Endothelial cell of umbilical vein (primary cell): ENCODE data around the gene NOL12. TPM values are rescaled to one million over a fixed set of nuclear protein-coding genes. Genes with fewer than 3 reads are reported as not detected.

Source experiments
- BruUV-seq: library from RNA; stranded (reverse); fragments of 400-500 nt; replicated peaks from 2 replicates; lab custom pipeline; 2021; lab: Mats Ljungman, UMichigan
- CTCF ChIA-PET: fragments of 300-600, 350-600 bp; sonication (Branson Sonifier 250); formaldehyde crosslinking; loops from one replicate; lab custom pipeline; 2021; ENCODE audit warnings: antibody characterized with exemption, inconsistent platforms; lab: Charles Lee
- POLR2A ChIA-PET: fragments of 300-600, 350-600 bp; sonication (Branson Sonifier 250); formaldehyde crosslinking; loops from one replicate; lab custom pipeline; 2021; ENCODE audit warnings: antibody characterized with exemption, inconsistent platforms; lab: Charles Lee
- DNase-seq: peaks from one replicate; pipeline ENCODE4 v3.0.0-alpha.2; 2011; ENCODE audit warnings: low read depth, low spot score
- FAIRE-seq: peaks from 2 replicates; lab custom pipeline; 2011; peaks lifted over from hg19 to GRCh38; lab: Jason Lieb, UNC
- H2AFZ ChIP-seq: 2 replicates; pipeline ENCODE4 v1.6.0; 2012; ENCODE audit warnings: low read depth, low read length, control low read depth, inconsistent platforms
- H3K27ac ChIP-seq: 2 replicates; pipeline ENCODE4 v1.5.1; 2011; ENCODE audit warnings: low read depth, mild to moderate bottlenecking, control low read depth, low read length, moderate library complexity; ENCODE audit not compliant: insufficient read depth
- H3K27me3 ChIP-seq, 2 experiments: 2 replicates each; pipeline versions ENCODE4 v1.6.0 to v1.6.1; 2011; ENCODE audit warnings: low read length in 2 of 2, mixed read lengths in 1 of 2; ENCODE audit not compliant: control insufficient read depth in 2 of 2, insufficient read depth in 2 of 2
- H3K36me3 ChIP-seq, 2 experiments: 2 replicates in 1 of 2; 3 replicates in 1 of 2; pipeline ENCODE4 v1.5.1; 2011; ENCODE audit warnings: low read length in 2 of 2, mild to moderate bottlenecking in 1 of 2, moderate library complexity in 1 of 2; ENCODE audit not compliant: control insufficient read depth in 2 of 2, insufficient read depth in 2 of 2; ENCODE audit errors: extremely low read depth in 1 of 2
- H3K4me1 ChIP-seq: 3 replicates; pipeline ENCODE4 v1.5.1; 2011; ENCODE audit warnings: mild to moderate bottlenecking, low read length; ENCODE audit not compliant: control insufficient read depth, insufficient read depth; ENCODE audit errors: extremely low read depth
- H3K4me2 ChIP-seq: 2 replicates; pipeline ENCODE4 v1.6.1; 2011; ENCODE audit warnings: low read length, control low read depth, mixed read lengths; ENCODE audit not compliant: insufficient read depth
- H3K4me3 ChIP-seq, 3 experiments: fragments of 200-600 bp in 1 of 3; sonication (generic), shearing (Covaris generic) in 1 of 3; replicated peaks in 1 of 3; 2 replicates each; pipeline ENCODE4 v1.5.1; 2011 to 2016; ENCODE audit warnings: control low read depth in 3 of 3, low read length in 3 of 3, mild to moderate bottlenecking in 2 of 3, inconsistent platforms in 1 of 3, low read depth in 1 of 3, moderate library complexity in 1 of 3; ENCODE audit not compliant: insufficient read depth in 1 of 3
- H3K79me2 ChIP-seq: 2 replicates; pipeline ENCODE4 v1.6.0; 2012; ENCODE audit warnings: low read length, inconsistent platforms; ENCODE audit not compliant: control insufficient read depth, insufficient read depth
- H3K9ac ChIP-seq: replicated peaks from 2 replicates; pipeline ENCODE3; 2011; ENCODE audit warnings: low read length, control low read depth; ENCODE audit not compliant: insufficient read depth; ENCODE audit errors: extremely low read depth
- H3K9me1 ChIP-seq: replicated peaks from 3 replicates; pipeline ENCODE4 v1.6.0; 2011; ENCODE audit warnings: mild to moderate bottlenecking, low read length; ENCODE audit not compliant: control insufficient read depth, insufficient read depth; ENCODE audit errors: extremely low read depth
- H3K9me3 ChIP-seq: replicated peaks from 2 replicates; pipeline ENCODE4 v1.5.1; 2012; ENCODE audit warnings: low read length, inconsistent platforms; ENCODE audit not compliant: control insufficient read depth, insufficient read depth
- H4K20me1 ChIP-seq: replicated peaks from 2 replicates; pipeline ENCODE3; 2011; ENCODE audit warnings: mild to moderate bottlenecking, low read length; ENCODE audit not compliant: control insufficient read depth, insufficient read depth; ENCODE audit errors: extremely low read depth
- CTCF ChIP-seq, 2 donors: IDR thresholded peaks; 1 replicate in 1 of 2; 2 replicates in 1 of 2; pipeline ENCODE4 v1.5.1; 2011; ENCODE audit warnings: low read length in 2 of 2, mild to moderate bottlenecking in 2 of 2, moderate library complexity in 2 of 2, control low read depth in 1 of 2, inconsistent platforms in 1 of 2, low read depth in 1 of 2; ENCODE audit not compliant: insufficient read depth in 1 of 2; ENCODE audit errors: extremely low read depth in 1 of 2
- EZH2 ChIP-seq: IDR thresholded peaks from 2 replicates; pipeline ENCODE4 v1.6.1; 2012; ENCODE audit warnings: borderline replicate concordance, low read depth, mild to moderate bottlenecking, moderate library complexity, low read length, inconsistent platforms; ENCODE audit not compliant: severe bottlenecking
- FOS ChIP-seq: IDR thresholded peaks from 2 replicates; pipeline ENCODE4 v1.6.1; 2011; ENCODE audit warnings: mild to moderate bottlenecking, low read length, moderate library complexity, borderline replicate concordance; ENCODE audit not compliant: insufficient read depth
- GATA2 ChIP-seq: IDR thresholded peaks from 2 replicates; pipeline ENCODE4 v1.7.0; 2011; ENCODE audit warnings: low read depth, mild to moderate bottlenecking, moderate library complexity, mixed read lengths, low read length; ENCODE audit not compliant: insufficient read length, insufficient read depth
- JUN ChIP-seq: IDR thresholded peaks from 2 replicates; pipeline ENCODE4 v1.6.1; 2011; ENCODE audit warnings: borderline replicate concordance, low read depth; ENCODE audit not compliant: insufficient read length, insufficient read depth
- MAX ChIP-seq: IDR thresholded peaks from 2 replicates; pipeline ENCODE4 v1.6.1; 2011; ENCODE audit not compliant: insufficient read depth, insufficient read length
- MYC ChIP-seq: IDR thresholded peaks from one replicate; pipeline ENCODE4 v1.6.1; 2011; ENCODE audit warnings: mild to moderate bottlenecking, low read depth, low read length
- POLR2A ChIP-seq: IDR thresholded peaks from 2 replicates; pipeline ENCODE4 v1.6.1; 2012; ENCODE audit warnings: low read depth, mild to moderate bottlenecking, control low read depth, low read length
- POLR2AphosphoS5 ChIP-seq: IDR thresholded peaks from 2 replicates; pipeline ENCODE4 v1.6.1; 2012; ENCODE audit warnings: low read depth, mild to moderate bottlenecking, control low read depth, low read length, moderate library complexity; ENCODE audit not compliant: insufficient read depth
- dilution Hi-C: fragments of 300-500 bp; cut with MboI; formaldehyde crosslinking; loops from one replicate; pipeline ENCODE4 v1.15.0; 2019; ENCODE audit warnings: low sequenced_read_pairs; ENCODE audit not compliant: extremely low pct_ligation_motif_present
- intact Hi-C: fragments of 100-400 bp; cut with micrococcal nuclease; formaldehyde crosslinking; loops from one replicate; pipeline ENCODE4 v1.10.0; 2022
- polyA plus RNA-seq, 4 experiments: library from polyadenylated mRNA; depleted of rRNA in 3 of 4; stranded (reverse) in 3 of 4; unstranded in 1 of 4; fragments of >200 nt; gene quantifications; 2 replicates each; pipeline versions ENCODE4 v1.2.1 to v1.2.3, GENCODE V29; 2011 to 2012; ENCODE audit warnings: missing spikeins in 1 of 4
- total RNA-seq: library from RNA; stranded (reverse); gene quantifications from 2 replicates; pipeline ENCODE4 v1.2.3, GENCODE V29; 2021

Gene NOL12
- total and polyA plus RNA-seq, 2 donors (not counting 3 experiments of a cell fraction or from before 2014, with no cell fraction given), result 23.2 to 29.1 TPM

GRCh38 chr22:37660709-37661045, 25.5 kb upstream of the NOL12 start:
- Histone ChIP-seq H3K9ac (no peak overlapping the region), H3K27ac (no peak overlapping the region)

More at GRCh38 chr22:37660709-37661045, 25.5 kb upstream of the NOL12 start:
- ChIA-PET CTCF (interaction anchor here (1.0 to 8.6 kb wide), 9 partner anchors 10 to 203 kb away, joined by 5 to 220 read pairs (median 12); partner anchors contain the start of genes LGALS1 and NOL12), POLR2A (interaction anchor here (1.2 kb wide), 1 partner anchor 21 kb away, joined by 5 read pairs; no protein-coding TSS in a partner anchor)
- no peak for TF ChIP-seq MYC
- no peak for TF ChIP-seq POLR2AphosphoS5
- no peak for TF ChIP-seq JUN
- no peak for TF ChIP-seq FOS
- no peak for TF ChIP-seq GATA2
- TF ChIP-seq EZH2, result no peak
- no peak for TF ChIP-seq CTCF (IDR thresholded peaks at IDR 0.05; ENCODE audit: extremely low read depth in 1 of 2, insufficient read depth in 1 of 2, low read depth in 1 of 2, low read length in 2 of 2)
- no peak for TF ChIP-seq MAX
- TF ChIP-seq POLR2A, result no peak
- DNase-seq (no peak), FAIRE-seq (no peak)
- Histone ChIP-seq H3K9me1 (no peaks in the 10 kb centered on the region), H3K4me1 (peaks cover 17% of the 10 kb centered on the region), H3K27me3 (no peaks in the 10 kb centered on the region), H3K36me3 (peaks cover 0 to 7% of the 10 kb centered on the region in 2 experiments), H4K20me1 (no peaks in the 10 kb centered on the region), H2AFZ (no peak overlapping the region), H3K4me3 (no peak overlapping the region), H3K79me2 (peaks cover 32% of the 10 kb centered on the region), H3K9me3 (no peaks in the 10 kb centered on the region), H3K4me2 (no peak overlapping the region)
- dilution Hi-C loops, result no loop called here
- intact Hi-C loops, result no loop called here
- no TSS peak for BruUV-seq
